MM.1S (cell line): Measurements from ENCODE around the gene CTPS2.

Experiments used
- DNase-seq: peaks from one replicate; pipeline ENCODE4 v3.0.0-alpha.2; 2015
- H2AFZ ChIP-seq: fragments of 300-600 bp; sonication (generic); 2 replicates; pipeline ENCODE4 v1.6.0; 2016; ENCODE audit warnings: antibody characterized with exemption, low read length
- H3F3A ChIP-seq: fragments of 300-600 bp; sonication (generic); 2 replicates; pipeline ENCODE4 v1.6.1; 2016; ENCODE audit warnings: mild to moderate bottlenecking, antibody characterized with exemption, low read length, moderate library complexity, mixed read lengths; ENCODE audit not compliant: insufficient read depth
- H3K27ac ChIP-seq: fragments of 300-600 bp; sonication (generic); 2 replicates; pipeline ENCODE4 v1.5.1; 2016; ENCODE audit warnings: mild to moderate bottlenecking, low read length
- H3K27me3 ChIP-seq: fragments of 300-600 bp; sonication (generic); replicated peaks from 2 replicates; pipeline ENCODE4 v1.6.0; 2016; ENCODE audit warnings: low read length; ENCODE audit not compliant: insufficient read depth
- H3K36me3 ChIP-seq: fragments of 300-600 bp; sonication (generic); replicated peaks from 2 replicates; pipeline ENCODE4 v1.6.1; 2016; ENCODE audit warnings: mild to moderate bottlenecking, low read length, mixed read lengths; ENCODE audit not compliant: insufficient read depth
- H3K4me1 ChIP-seq: fragments of 300-600 bp; sonication (generic); 2 replicates; pipeline ENCODE4 v1.6.1; 2016; ENCODE audit warnings: low read length, mixed read lengths
- H3K4me2 ChIP-seq: fragments of 300-600 bp; sonication (generic); 2 replicates; pipeline ENCODE4 v1.6.0; 2016; ENCODE audit warnings: low read depth, low read length
- H3K4me3 ChIP-seq: fragments of 300-600 bp; sonication (generic); 2 replicates; pipeline ENCODE4 v1.5.1; 2016; ENCODE audit warnings: low read length, mixed read lengths
- H3K79me2 ChIP-seq: fragments of 300-600 bp; sonication (generic); 2 replicates; pipeline ENCODE4 v1.6.1; 2016; ENCODE audit warnings: mixed run types, low read length, mixed read lengths
- H3K9ac ChIP-seq: fragments of 300-600 bp; sonication (generic); 2 replicates; pipeline ENCODE4 v1.6.1; 2016; ENCODE audit warnings: low read length, mixed read lengths
- H3K9me2 ChIP-seq: fragments of 300-600 bp; sonication (generic); replicated peaks from 2 replicates; pipeline ENCODE4 v1.6.1; 2016; ENCODE audit warnings: mild to moderate bottlenecking, low read length, mixed read lengths; ENCODE audit not compliant: insufficient read depth
- H3K9me3 ChIP-seq: fragments of 300-600 bp; sonication (generic); replicated peaks from 2 replicates; pipeline ENCODE4 v1.6.1; 2016; ENCODE audit warnings: mild to moderate bottlenecking, low read length, mixed read lengths; ENCODE audit not compliant: insufficient read depth
- H4K20me1 ChIP-seq: fragments of 300-600 bp; sonication (generic); 2 replicates; pipeline ENCODE4 v1.6.1; 2016; ENCODE audit warnings: mild to moderate bottlenecking, low read length, moderate library complexity, mixed read lengths; ENCODE audit not compliant: insufficient read depth
- CTCF ChIP-seq: fragments of 300-600 bp; sonication (generic); IDR thresholded peaks from 2 replicates; pipeline ENCODE4 v1.5.1; 2016; ENCODE audit warnings: antibody characterized with exemption, low read length, mixed read lengths
- EZH2 ChIP-seq: fragments of 300-600 bp; sonication (generic); optimal IDR thresholded peaks from 2 replicates; pipeline ENCODE3; 2017; ENCODE audit warnings: low read depth, mild to moderate bottlenecking, antibody characterized with exemption, low read length, mixed read lengths
- EZH2phosphoT487 ChIP-seq: fragments of 300-600 bp; sonication (generic); IDR thresholded peaks from 2 replicates; pipeline ENCODE4 v1.6.1; 2018; ENCODE audit warnings: antibody characterized with exemption, low read length

Gene CTPS2

GRCh38 chrX:16640823-16641222 is 71.6 kb downstream of the CTPS2 start:
- H3K36me3 ChIP-seq, result no peaks in the 10 kb centered on the region
- H3K9me3 ChIP-seq, result no peaks in the 10 kb centered on the region
- no peak overlapping the region for H3K4me3 ChIP-seq
- no peaks in the 10 kb centered on the region for H3K27me3 ChIP-seq
- no peaks in the 10 kb centered on the region for H3K9me2 ChIP-seq
- H3F3A ChIP-seq, result no peaks in the 10 kb centered on the region
- no peak overlapping the region for H3K9ac ChIP-seq
- no peaks in the 10 kb centered on the region for H4K20me1 ChIP-seq
- no peak overlapping the region for H2AFZ ChIP-seq
- no peak overlapping the region for H3K4me2 ChIP-seq
- H3K27ac ChIP-seq, result no peak overlapping the region
- DNase-seq, result no peak
- H3K79me2 ChIP-seq, result no peaks in the 10 kb centered on the region
- no peak for TF ChIP-seq EZH2phosphoT487
- TF ChIP-seq EZH2, result no peak
- TF ChIP-seq CTCF, result no peak
- H3K4me1 ChIP-seq, result no peaks in the 10 kb centered on the region

GRCh38 chrX:16639966-16640365 is 72.5 kb downstream of the CTPS2 start:
- H3K9me3 ChIP-seq, result no peaks in the 10 kb centered on the region
- H3K79me2 ChIP-seq, result no peaks in the 10 kb centered on the region
- H4K20me1 ChIP-seq, result no peaks in the 10 kb centered on the region
- H3K4me1 ChIP-seq, result no peaks in the 10 kb centered on the region
- H3K4me3 ChIP-seq, result no peak overlapping the region
- no peaks in the 10 kb centered on the region for H3K27me3 ChIP-seq
- no peak for DNase-seq
- no peak overlapping the region for H2AFZ ChIP-seq
- no peak overlapping the region for H3K4me2 ChIP-seq
- TF ChIP-seq EZH2 (no peak), CTCF (no peak), EZH2phosphoT487 (no peak)
- no peak overlapping the region for H3K9ac ChIP-seq
- H3F3A ChIP-seq, result no peaks in the 10 kb centered on the region
- no peaks in the 10 kb centered on the region for H3K36me3 ChIP-seq
- no peak overlapping the region for H3K27ac ChIP-seq
- no peaks in the 10 kb centered on the region for H3K9me2 ChIP-seq

DNA sequence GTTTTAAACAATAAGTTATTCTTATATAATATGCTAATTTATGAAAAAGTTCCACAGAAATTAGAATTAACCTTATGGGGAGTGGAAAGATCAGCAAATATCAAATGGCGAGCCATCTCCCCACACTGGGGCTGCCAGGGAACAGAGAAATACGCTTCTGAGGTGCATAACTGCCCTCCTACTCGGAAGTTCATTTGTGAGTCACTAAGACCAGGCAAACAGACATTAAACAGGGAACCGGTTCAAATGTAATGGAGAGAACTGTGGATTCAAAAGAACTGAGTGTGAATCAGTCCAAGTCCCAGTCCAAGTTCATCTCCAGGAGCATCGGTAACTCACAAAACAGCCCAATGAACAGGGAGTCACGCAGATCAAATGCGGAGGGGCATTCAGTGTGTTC is 73.9 kb downstream of the CTPS2 start:
- no peak overlapping the region for H3K4me2 ChIP-seq
- H2AFZ ChIP-seq, result no peak overlapping the region
- no peaks in the 10 kb centered on the region for H3K9me2 ChIP-seq
- H4K20me1 ChIP-seq, result no peaks in the 10 kb centered on the region
- TF ChIP-seq EZH2, result no peak
- no peak for TF ChIP-seq CTCF
- TF ChIP-seq EZH2phosphoT487, result no peak
- H3K79me2 ChIP-seq, result no peaks in the 10 kb centered on the region
- H3K4me3 ChIP-seq, result no peak overlapping the region
- DNase-seq, result no peak
- no peaks in the 10 kb centered on the region for H3K4me1 ChIP-seq
- no peaks in the 10 kb centered on the region for H3K27me3 ChIP-seq
- no peaks in the 10 kb centered on the region for H3K9me3 ChIP-seq
- no peaks in the 10 kb centered on the region for H3F3A ChIP-seq
- no peak overlapping the region for H3K27ac ChIP-seq
- H3K36me3 ChIP-seq, result no peaks in the 10 kb centered on the region
- H3K9ac ChIP-seq, result no peak overlapping the region

DNA sequence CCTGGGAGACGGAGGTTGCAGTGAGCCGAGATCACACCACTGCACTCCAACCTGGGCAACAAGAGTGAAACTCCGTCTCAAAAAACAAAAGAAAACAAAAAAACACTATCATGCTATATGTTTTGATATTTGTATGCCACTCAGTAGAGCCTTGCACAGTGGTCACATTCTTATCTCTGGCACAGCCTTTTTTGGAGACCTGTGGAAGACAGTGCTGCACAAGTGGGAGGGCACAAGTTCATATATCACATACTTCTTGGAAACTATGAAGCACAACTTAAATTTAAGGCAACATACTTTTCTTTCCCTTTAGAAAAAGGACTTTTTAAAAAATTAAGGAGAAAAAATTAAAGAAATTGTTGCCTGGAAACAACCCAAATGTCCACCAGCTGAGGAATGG is 76.9 kb downstream of the CTPS2 start:
- no peak for DNase-seq
- TF ChIP-seq EZH2 (no peak), EZH2phosphoT487 (no peak), CTCF (no peak)

More for the DNA sequence above, 76.9 kb downstream of the CTPS2 start:
- Histone ChIP-seq H3K9ac (no peak overlapping the region), H2AFZ (no peak overlapping the region), H3K27ac (no peak overlapping the region), H3K4me1 (no peaks in the 10 kb centered on the region), H3K27me3 (no peaks in the 10 kb centered on the region), H3F3A (no peaks in the 10 kb centered on the region), H3K4me2 (no peak overlapping the region), H3K36me3 (no peaks in the 10 kb centered on the region), H3K9me3 (no peaks in the 10 kb centered on the region), H3K4me3 (no peak overlapping the region), H3K79me2 (no peaks in the 10 kb centered on the region), H3K9me2 (no peaks in the 10 kb centered on the region), H4K20me1 (no peaks in the 10 kb centered on the region)
